Activated CD4-positive, alpha-beta T cell treated with anti-CD3 and anti-CD28 coated beads, Interleukin-2, amount 50 U/mL, for 4 hours (primary cell): ENCODE data around the gene THOC6.
"Not testable (repeated sequence)": the region's sequence is repeated elsewhere in the genome, so short reads cannot be mapped to it uniquely, and the experiment has no call there.

Experiments used
- DNase-seq, 2 experiments: peaks; one replicate each; pipeline ENCODE4 v3.0.0-alpha.2; 2020

Gene THOC6

DNA sequence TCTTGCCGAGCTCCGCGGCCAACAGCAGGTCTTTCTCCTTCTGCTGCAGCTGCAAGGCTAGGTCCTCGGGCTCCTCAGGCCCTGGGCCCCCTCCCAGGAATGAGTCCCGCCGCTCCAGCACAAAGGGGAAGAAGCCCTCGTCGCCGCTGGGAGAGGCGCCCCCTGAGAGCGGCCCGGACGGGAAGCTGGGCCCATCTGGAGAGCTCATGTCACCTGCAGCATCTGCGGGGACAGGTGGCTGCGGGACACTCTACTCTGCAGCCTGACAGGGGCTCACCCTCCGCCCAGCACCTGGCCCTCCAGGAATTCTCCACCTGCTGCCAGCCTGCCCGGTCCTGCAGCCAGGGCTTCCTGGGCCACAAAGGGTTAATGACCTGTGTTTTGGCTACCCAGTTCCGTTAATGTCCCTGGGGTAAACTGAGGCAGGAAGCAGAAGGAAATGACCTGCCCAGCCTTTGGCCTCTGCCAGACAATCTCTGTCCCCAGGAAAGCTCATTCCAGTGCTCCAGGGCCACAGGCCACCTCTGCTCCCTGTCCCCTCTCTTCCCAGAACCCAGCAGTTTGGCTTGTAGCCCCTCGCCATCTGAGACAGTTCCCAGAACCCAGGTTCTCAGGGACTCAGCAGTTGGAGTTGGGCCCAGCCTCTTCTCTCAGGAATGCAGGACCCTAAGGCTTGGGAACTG, 11.6 kb downstream of the THOC6 start:
- no peak for DNase-seq

DNA sequence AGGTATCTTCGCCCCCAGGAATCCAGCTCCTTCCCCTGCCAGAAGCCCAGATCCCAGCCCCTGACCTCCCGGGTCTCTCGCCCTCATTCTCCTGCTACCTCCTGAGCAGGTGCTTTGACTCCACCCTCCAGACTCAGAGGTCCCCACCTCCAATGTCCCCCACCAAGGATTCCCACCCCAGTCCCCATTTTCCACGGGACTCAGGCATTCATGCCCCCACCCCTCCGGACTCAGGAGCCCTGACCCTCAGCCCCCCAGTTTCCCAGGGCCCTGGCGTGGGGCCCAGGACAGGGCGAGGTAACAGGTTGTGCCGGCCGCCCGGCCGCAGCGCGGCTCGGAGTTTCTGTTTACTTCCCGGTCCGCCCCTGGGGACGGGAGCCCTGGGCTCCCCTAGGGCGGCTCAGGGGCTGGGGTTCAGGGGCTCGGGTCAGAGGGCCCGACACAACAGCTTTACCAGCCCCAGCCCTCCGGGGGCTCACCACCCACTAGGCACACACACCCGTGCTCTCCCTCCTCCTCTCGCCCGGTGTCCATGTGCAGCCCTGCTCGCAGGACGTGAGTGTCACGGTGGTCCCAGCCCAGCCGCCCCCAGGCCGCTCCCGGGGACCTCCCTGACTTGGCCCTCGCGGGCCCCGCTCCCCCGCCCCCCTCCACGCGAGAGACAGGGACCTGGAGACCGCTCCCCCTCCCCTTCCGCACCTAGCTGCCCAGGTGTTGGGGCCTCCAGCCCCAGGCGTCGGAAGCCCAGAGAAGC, 12.3 kb downstream of the THOC6 start:
- DNase-seq: no peak

DNA sequence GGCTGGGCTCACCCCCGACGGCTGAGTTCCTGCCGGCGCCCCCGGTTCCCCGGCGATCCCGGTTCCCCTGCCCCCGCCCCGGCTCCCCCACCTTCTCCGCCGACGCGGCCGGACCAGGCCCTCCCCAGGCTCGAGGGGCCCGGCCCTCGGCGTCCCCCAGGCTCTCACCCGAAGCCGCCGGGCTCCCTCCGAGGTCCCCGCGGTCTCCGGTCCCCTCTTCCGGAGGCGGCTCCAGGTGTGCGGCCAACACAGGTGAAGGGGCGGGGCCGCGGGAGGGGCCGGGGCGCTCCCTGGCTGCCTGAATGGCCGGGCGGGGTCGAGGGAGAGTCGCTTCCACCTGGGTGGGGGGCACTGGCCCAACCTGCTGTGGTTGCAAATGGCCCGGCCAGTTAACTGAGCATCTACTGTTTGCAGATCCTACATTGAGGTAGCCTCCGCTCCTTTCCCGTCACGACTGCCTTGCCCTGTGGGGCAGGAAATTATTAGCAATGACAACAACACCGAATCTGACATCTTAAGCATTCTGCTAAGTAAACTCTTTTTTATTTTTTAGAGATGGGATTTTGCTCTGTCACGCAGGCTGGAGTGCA, 13.0 kb downstream of the THOC6 start, which contains the start of gene BICDL2:
BICDL2 (minus strand) TSS at position 219 of the 590 bp plus-strand sequence. CDS start 1,448 bp downstream, outside the sequence.
- no peak for DNase-seq

DNA sequence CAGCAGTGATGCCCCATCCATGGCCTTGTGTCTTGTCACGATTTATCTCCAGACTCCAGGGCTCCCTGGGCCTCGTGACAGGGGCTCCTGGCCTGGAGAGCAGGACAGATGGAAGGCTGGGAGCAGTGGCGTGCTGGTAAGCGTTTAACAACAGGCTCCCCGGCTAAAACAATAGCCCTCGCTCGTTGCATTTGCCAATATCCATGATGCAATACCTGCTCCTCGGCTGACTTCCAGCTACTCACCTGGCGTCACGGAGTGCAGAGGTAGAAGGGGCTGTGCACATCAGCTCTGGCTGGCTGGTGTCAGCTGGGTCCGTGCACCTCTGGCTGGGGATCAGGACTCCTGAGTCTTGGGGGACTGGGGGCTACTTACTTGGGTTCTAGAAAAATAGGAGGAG, 14.4 kb downstream of the THOC6 start:
- no peak for DNase-seq

DNA sequence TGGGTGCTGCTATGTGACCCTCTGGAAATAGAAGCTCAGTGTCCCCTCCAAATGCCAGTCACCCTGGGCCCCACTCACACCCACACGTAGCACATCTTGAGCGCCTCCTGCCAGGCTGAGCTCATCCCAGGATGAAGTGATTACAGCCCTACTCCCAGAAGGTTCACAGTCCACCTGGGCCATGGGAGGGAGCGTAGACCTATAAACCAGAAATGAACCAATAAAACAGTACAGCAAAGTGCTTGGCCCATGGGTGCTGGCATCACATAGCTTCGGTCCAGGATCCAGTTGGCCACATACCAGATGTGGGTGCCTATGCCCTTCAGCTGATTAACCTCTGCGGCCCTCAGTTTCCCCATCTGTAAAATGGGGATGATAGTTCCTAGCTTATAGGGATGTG, 15.1 kb downstream of the THOC6 start:
- no peak for DNase-seq

DNA sequence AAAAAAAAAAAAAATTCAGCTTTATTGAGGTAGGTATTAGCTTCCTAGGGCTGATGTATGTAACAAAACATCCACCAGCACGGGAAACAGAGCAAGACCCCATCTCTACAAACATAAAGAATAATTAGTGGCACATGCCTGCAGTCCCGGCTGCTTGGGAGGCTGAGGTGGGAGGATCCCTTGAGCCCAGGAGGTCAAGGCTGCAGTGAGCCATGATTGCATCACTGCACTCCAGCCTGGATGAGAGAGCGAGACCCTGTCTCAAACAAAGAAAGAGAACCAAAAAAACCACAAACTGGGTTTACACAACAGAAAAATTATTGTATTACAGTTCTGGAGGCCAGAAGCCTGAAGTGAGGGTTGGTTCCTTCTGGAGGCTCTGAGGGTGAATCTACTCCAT, 18.5 kb downstream of the THOC6 start:
- DNase-seq: no peak

DNA sequence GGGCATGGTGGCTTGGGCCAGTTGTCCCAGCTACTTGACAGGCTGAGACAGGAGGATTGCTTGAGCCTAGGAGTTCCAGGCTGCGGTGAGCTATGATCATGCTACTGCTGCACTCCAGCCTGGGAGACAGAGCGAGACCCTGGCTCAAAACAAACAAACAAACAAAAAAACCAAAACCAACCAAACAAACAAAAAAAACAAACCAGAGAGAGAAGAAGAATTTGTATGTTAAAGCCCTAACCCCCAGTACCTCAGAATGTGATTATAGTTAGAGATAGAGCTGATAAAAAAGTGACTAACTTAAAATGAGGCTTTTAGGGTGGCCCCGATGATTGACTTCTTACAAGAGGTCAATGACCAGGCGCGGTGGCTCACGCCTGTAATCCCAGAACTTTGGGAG, 20.9 kb downstream of the THOC6 start:
- DNase-seq: no peak

DNA sequence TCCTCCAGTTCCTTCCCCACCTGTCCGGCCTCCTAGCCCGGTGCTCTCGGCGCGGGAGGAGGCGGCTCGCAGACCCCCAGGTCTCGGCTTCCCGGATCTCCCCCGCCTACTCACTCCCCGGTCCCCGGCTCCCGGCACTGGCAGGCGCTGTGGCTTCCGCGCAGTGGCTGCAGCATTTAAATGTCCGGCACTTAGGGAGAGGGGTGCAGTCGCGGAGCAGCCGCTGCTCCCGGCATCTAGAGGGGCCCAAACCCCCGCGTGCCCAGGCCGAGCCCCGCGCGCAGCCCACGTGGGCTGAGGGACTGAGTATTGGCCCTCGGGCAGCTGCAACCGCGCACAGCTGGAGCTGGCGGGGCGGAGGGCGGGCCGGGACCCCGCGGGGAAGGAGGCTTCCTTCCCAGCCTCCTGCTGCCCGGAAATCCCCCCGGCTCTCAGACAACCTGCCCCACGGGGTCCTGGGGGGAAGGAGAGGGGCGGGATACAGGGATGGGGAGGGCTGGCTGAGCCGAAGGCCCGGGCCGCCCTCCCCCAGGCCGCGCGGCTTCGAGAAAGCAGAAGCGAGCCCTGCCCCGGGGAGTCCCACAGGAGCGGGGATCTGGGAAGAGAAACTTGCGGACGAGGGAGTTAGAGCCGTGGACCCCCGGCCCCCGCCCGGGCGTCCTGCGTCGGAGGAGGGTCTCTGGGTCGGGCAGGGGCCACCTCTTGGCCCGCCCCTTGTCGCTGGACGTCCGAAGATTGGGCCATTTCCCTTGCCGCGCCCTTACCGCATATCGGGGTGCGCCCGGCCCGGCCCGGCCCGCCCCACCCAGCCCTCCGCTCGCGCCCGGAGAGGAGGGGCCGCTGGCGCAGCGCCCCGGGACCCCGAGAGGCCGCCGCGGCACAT, 22.2 kb downstream of the THOC6 start, which contains the start of gene MMP25:
MMP25 (plus strand) TSS at position 804 of the 883 bp plus-strand sequence. CDS start 357 bp downstream, outside the sequence.
- DNase-seq: no peak

DNA sequence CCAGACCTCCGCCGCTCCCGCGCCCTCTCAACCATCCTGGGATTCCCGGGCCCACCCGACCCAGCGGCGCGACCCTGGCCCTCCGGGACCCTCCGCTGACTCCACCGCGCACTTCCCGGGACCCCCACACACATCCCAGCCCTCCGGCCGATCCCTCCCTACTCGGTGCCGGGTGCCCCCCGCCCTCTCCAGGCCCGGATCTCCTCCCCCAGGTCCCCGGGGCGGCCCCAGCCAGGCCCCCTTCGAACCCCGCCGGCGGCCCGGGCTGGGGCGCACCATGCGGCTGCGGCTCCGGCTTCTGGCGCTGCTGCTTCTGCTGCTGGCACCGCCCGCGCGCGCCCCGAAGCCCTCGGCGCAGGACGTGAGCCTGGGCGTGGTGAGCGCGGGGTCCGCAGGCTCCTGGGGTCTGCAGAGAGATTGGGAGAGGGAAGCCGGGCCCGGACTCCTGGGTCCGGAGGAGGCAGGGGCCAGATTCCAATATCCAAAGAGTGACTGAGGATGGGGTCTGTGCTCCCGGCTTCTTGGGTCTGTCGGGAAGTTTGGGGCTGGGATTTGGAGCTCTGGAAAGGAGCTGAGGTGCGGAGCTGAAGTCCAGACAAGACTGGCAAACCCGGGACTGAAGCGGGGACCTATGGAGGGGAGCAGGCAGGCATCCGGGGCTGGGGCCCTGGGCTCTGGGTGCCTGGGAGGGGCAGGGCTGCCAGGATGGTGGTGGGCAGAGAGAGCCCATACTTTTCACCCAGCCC, 23.0 kb downstream of the THOC6 start:
- DNase-seq: no peak

DNA sequence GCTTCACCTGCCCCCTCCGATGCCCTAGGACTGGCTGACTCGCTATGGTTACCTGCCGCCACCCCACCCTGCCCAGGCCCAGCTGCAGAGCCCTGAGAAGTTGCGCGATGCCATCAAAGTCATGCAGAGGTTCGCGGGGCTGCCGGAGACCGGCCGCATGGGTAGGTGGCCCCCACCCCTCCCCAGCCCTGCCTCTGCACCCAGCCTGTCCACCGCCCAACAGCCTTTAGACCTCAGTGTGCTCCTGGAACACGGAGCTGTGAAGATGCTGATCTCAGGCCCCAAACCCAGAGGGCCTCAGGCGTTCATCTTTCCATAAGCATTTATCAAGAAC, 23.5 kb downstream of the THOC6 start:
- no peak for DNase-seq

DNA sequence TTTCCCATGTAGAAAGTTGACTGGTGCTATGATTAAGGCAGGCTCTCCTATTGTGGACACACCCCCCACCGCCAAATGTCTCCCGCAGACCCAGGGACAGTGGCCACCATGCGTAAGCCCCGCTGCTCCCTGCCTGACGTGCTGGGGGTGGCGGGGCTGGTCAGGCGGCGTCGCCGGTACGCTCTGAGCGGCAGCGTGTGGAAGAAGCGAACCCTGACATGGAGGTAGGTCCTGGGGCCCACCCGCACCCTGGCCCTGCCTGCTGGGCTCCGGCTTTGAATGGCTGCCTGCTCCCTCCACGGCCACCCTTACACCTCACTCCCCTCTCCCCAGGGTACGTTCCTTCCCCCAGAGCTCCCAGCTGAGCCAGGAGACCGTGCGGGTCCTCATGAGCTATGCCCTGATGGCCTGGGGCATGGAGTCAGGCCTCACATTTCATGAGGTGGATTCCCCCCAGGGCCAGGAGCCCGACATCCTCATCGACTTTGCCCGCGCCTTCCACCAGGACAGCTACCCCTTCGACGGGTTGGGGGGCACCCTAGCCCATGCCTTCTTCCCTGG, 26.2 kb downstream of the THOC6 start:
- DNase-seq: no peak

DNA sequence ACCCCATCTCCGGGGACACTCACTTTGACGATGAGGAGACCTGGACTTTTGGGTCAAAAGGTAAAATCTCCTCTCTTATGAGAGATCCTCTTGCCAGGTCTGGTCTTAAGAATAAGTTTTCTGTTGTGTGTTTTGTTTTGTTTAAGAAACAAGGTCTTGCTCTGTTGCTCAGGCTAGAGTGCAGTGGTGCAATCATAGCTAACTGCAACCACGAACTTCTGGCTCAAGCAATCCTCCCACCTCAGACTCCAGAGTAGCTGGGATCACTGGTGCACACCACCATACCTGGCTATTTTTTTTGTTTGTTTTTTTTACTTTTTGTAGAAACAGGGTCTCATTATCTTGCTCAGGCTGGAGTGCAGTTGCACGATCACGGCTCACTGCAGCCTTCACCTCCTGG, 26.7 kb downstream of the THOC6 start:
- no peak for DNase-seq

DNA sequence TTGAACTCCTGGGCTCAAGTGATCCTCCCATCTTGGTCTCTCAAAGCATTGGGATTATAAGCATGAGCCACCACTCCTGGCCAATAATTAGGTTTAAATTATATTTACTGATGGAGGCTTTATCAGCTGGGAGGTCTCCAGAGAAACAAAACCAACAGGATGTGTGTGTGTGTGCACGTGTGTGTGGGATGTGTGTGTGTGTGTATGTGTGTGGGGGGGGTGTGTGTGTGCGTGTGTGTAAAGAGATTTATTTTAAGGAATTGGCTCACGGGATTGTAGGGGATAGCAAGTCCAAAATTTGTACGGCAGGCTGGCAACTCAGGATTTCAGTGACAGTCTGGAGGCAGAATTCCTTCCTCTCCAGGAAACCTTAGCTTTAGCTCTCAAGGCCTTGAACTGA, 27.2 kb downstream of the THOC6 start:
- no peak for DNase-seq

DNA sequence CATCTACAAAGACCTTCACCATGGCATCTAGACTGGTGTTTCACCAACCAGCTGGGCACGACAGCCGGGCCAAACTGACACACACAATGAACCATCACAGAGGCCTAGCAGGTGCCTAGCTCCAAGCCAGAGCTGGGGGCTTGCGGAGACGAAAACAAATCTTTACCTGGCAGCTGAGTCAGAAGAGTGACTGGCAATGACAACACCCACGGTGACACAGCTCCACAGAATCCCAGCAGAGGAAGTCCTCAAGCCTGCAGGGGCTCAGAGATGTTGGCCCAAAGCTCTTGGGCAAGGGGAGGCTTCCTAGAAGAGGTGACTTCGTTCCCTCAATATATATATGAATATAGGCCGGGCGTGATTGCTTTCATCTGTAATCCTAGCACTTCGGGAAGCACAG, 27.7 kb downstream of the THOC6 start:
- no peak for DNase-seq

DNA sequence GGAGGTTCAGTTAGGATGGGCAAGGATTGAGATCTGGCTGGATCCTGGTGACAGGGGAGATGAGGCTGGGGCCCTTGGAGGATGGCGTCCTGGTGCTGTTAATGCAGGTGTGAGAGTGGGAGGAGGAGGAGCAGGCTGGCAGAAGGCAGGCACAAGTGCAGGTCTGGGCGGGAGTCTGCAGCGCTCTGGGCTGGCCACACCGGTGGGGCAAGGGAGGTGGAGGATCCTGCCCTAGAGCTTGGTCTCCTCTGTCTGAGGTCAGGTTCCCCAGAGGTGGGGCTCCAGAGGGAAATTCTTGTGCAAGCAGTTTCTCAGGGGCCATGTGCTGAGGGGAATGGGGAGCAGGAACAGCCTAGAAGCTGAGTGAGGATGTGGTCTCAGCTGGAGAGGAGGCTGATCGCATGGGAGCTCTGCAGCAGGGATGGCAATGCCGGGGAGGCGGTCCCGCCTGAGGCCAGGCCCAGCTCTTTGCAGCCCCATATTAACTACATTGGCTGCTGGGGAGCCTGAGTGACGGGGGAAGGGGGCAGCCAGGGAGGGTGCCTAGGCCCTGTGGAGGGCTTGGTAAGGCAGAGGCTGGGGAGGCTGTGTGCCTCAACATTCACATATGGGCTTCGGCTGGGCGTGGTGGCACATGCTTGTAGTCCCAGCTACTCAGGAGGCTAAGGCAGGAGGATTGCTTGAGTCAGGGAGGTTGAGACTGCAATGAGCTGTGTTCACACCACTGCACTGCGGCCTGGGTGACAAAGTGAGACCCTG, 28.9 kb downstream of the THOC6 start:
- not testable (repeated sequence) for DNase-seq

DNA sequence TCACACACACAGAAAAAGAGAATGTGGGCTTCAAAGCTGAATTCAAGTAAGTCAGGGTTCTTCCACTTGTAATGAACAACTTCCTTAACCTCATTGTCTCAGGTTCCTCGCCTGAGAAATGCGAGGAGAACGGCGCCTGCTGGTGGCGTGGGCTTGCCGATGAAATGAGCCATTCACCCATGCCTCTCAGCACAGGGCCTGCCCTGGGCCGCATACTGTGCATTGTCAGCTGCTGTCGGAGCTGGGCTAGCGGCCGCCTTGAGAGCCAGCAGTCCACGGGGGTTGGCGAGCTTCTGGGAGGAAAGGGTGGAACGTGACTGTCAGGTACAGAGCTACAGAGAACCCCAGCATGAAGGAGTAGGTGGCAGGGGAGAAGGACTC, 29.5 kb downstream of the THOC6 start:
- not testable (repeated sequence) for DNase-seq

DNA sequence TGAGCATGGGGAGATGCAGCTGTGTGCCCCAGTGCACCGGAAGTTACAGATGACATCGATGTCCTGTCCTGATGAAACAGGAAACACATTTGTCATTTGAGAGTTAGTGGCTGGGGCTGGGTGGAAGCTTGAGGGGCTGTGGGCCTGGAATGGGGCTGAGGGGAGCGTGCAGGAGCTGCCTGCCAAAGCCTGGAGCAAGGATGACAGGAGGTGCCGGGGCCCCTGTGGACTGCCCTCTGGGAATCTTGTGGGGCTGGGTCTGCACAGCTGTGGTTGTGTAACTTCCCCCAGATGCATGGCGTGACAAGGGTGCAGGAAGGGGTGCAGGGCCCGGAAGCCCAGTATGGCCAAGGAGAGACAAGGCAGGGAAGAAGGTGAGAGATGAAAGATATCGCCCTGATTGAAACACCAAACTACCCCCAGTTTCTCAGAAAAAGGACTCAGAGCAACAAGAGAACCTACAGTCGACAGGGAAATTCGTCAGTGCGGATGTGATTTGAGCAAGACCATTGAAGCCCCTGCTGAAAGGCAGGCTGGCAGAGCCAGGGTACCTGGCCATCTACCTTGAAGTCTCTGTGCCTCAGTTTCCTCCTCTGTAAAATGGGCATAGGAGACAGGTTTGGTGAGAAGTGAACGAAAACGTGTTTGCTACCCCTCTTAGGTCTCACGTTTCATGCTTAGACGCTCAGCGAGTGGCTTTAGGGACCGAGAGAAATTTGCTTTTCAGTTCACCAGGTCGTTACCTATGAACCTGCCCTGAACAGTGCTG, 31.3 kb downstream of the THOC6 start:
- DNase-seq: no peak

DNA sequence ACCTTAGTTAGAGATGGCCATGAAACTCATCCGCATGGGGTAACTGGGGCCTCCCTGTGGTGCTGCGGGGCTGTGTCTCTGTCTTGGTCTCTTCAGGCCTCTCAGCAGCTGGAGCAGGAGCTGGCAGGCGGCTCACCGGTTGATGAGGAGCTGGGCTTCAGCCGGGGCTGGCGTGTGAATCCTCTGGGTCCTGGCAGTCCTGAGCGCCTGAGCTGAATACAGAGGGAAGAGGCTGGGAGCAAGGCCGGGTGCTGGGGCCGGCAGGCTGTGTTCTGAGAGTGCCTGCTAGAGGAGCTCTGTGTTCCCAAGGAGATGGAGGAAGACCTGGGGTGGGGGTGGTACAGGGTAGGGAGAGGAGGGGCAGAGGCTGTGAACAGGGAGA, 31.9 kb downstream of the THOC6 start:
- DNase-seq: not testable (repeated sequence)

DNA sequence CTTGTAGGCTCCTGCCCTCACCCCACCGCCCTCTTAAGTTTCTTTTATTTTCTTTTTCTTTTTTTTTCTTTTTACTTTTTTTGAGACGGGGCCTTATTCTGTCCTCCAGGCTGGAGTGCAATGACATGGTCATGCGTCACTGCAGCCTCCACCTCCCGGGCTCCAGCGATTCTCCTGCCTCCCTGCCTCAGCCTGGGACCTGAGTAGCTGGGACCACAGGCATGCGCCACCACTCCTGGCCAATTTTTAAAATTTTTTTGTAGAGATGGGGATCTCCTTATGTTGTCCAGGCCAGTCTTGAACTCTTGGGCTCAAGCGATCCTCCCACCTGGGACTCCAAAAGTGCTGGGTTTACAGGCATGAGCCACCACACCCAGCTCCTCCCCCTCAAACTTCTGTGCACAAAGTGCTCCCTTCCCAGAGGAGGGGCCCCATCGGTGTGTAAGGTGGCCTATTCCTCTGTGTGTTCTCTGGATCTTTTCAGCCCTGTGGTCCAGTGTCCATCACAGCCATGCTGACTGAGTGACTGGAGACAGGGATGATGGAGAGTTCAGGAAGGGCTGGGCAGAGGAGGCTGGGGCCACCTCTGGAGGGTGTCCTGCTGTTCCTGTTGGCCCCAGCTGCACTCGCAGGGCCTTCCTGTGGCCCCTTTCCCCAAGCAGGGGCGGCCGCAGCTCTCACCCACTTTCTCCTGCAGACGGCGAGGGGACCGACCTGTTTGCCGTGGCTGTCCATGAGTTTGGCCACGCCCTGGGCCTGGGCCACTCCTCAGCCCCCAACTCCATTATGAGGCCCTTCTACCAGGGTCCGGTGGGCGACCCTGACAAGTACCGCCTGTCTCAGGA, 32.7 kb downstream of the THOC6 start:
- DNase-seq: no peak
